ENCODE data around the gene DIPK1B.
A peak's percentile ranks its signal among the peaks of the same experiment; 100 is the strongest.

The DIPK1B gene

DNA sequence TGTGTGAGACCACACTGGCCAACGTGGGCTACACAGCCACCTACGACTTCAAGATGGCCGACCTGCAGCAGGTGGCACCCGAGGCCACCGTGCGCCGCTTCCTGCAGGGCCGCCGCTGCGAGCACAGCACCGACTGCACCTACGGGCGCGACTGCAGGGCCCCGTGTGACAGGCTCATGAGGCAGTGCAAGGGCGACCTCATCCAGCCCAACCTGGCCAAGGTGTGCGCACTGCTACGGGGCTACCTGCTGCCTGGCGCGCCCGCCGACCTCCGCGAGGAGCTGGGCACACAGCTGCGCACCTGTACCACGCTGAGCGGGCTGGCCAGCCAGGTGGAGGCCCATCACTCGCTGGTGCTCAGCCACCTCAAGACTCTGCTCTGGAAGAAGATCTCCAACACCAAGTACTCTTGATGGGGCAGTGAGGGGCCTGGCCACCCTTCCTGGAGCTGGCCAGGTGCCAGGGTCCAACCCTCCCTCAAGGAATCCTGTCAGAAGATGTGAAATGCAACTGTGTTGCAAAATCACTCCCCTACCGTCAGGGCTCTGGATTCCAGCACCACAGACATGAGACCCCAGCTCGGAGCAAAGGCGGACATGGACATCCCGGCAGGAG is 11.1 kb downstream of the DIPK1B start:
- H3K4me3 ChIP-seq (ENCODE audit: low read depth, low read length), result no peak overlapping the region
- TF ChIP-seq CTCF (IDR thresholded peaks at IDR 0.05; ENCODE audit: borderline replicate concordance, insufficient read depth, low read depth, low read length), result no peak

DNA sequence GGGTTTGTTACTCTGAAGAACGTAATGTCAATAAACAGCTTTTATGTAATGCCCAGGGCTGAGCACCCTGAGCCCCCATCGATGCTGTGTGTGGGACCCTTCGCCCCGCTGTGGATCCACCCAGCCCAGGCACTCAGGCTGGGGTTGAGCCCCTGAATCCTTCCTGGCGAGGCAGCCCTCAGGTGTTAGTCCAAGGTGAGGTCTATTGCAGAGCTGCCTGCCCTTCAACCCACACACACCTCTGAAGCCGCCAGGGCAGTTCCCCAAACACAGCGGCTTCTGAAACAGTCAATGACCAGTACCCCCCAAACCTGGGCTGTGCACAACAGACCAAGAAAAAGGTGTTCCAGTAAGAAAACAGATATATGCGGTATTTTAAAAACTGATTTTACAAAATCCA is 11.6 kb downstream of the DIPK1B start:
- TF ChIP-seq CTCF (IDR thresholded peaks at IDR 0.05; ENCODE audit: borderline replicate concordance, insufficient read depth, low read depth, low read length), result no peak
- no peak overlapping the region for H3K4me3 ChIP-seq (ENCODE audit: low read depth, low read length)

DNA sequence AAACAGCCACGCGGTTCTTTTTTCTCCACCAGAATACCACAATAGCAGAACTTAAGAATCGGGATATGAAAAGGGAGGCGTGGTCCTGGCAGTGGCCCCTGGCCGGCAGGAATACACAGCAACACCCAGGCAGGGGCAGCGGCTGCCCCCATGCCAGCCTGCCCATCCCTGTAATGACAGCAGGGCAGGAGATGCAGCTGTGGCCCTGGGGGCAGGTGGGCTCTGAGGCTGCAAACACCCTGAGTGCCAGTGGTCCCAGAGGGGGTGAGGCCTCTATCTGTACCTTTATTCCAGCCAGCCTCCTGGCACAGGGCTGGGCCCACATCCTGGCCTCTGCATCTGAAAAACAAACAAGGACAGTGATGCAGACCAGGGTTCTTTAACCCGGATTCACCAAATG is 12.4 kb downstream of the DIPK1B start:
- H3K4me3 ChIP-seq (ENCODE audit: low read depth, low read length), result no peak overlapping the region

GRCh38 chr9:136725612-136726011 is 13.2 kb downstream of the DIPK1B start:
- TF ChIP-seq CTCF (IDR thresholded peaks at IDR 0.05; ENCODE audit: borderline replicate concordance, insufficient read depth, low read depth, low read length), result no peak
- H3K4me3 ChIP-seq (ENCODE audit: low read depth, low read length), result no peak overlapping the region

More for the DNA sequence above, 12.4 kb downstream of the DIPK1B start:
- TF ChIP-seq CTCF (IDR thresholded peaks at IDR 0.05; ENCODE audit: borderline replicate concordance, insufficient read depth, low read depth, low read length), result no peak

GRCh38 chr9:136726118-136726517 is 13.7 kb downstream of the DIPK1B start:
- TF ChIP-seq CTCF (IDR thresholded peaks at IDR 0.05; ENCODE audit: borderline replicate concordance, insufficient read depth, low read depth, low read length), result no peak
- H3K4me3 ChIP-seq (ENCODE audit: low read depth, low read length), result peak overlapping the region; percentile 99

- peak; percentile 81 for TF ChIP-seq CTCF (IDR thresholded peaks at IDR 0.05; ENCODE audit: borderline replicate concordance, insufficient read depth, low read depth, low read length)
Measured at GRCh38 chr9:136726631-136727191, 14.3 kb downstream of the DIPK1B start.

DNA sequence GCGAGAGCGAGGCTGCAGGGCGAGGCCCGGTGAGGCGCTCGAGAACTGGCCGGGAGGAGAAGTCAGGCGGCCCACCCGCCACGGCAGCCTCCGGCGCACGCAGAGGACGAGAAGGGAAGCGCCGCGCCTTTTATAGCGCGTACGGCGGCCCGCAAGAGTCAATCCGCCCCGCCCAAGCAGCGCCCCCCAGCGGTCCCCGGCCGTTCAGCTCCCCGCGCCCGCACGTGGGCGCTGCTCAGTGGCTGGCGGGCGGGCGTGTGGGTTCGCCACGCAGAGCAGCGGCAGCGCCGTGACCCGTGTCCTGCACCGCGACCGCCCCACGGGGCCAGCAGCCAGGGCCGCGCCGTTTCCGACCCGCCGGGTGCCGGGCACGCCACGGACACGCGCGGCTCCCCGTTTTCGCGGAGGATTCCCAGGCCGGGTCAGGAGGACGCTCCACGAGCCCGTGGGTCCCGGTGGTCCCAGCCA is 15.7 kb downstream of the DIPK1B start:
- TF ChIP-seq CTCF (IDR thresholded peaks at IDR 0.05; ENCODE audit: borderline replicate concordance, insufficient read depth, low read depth, low read length), result peak; percentile 97
- peak overlapping the region; percentile 99 for H3K4me3 ChIP-seq (ENCODE audit: low read depth, low read length)

More at GRCh38 chr9:136726631-136727191, 14.3 kb downstream of the DIPK1B start:
- peak overlapping the region; percentile 99 for H3K4me3 ChIP-seq (ENCODE audit: low read depth, low read length)
